ENCODE results near the gene CHD1L.

The CHD1L gene

DNA sequence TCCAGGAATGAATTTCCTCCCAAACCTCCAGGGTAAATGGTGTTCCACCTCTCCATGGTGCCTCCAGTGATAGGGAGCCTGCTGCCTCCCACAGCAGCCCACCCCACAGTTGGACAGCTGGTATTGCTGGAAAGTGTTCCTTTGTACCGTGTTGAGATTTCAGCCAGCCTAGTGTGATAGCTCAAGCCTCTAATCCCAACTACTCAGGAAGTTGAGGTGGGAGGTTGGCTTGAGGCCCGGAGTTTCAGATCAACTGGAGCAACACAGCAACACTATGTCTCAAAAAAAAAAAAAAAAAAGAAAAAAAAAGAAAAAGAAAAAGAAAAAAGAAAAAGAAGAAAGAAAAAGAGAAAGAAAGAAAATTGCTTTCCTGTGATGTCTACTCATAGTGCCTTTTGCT lies 96.1 kb downstream of the CHD1L start:
- Histone ChIP-seq H3K4me2 (ENCODE audit: low read depth, low read length) (no peak overlapping the region), H3K9me2 (replicated peaks; ENCODE audit: insufficient read depth, low read length) (no peaks in the 10 kb centered on the region), H3K4me3 (ENCODE audit: low read length) (no peak overlapping the region), H3K79me2 (ENCODE audit: low read length) (no peaks in the 10 kb centered on the region), H3F3A (ENCODE audit: insufficient read depth, low read length) (no peaks in the 10 kb centered on the region), H2AFZ (ENCODE audit: low read length) (no peak overlapping the region), H3K36me3 (replicated peaks; ENCODE audit: insufficient read depth, low read length) (no peaks in the 10 kb centered on the region), H3K9me3 (replicated peaks; ENCODE audit: insufficient read depth, low read length) (0 out of 2 replicates have a peak, but pooled peaks cover 2% of the 10 kb centered on the region), H3K9ac (ENCODE audit: low read length) (no peak overlapping the region), H3K27me3 (replicated peaks; ENCODE audit: insufficient read depth, low read length) (no peaks in the 10 kb centered on the region), H3K27ac (ENCODE audit: low read length) (no peak overlapping the region), H3K4me1 (ENCODE audit: low read length) (no peaks in the 10 kb centered on the region), H4K20me1 (ENCODE audit: insufficient read depth, low read length) (no peaks in the 10 kb centered on the region)
- TF ChIP-seq EZH2 (optimal IDR thresholded peaks at IDR 0.05; ENCODE audit: low read depth, low read length) (no peak), EZH2phosphoT487 (IDR thresholded peaks at IDR 0.05; ENCODE audit: low read length) (no peak), CTCF (IDR thresholded peaks at IDR 0.05; ENCODE audit: low read length) (no peak)
- DNase-seq = no peak

- Histone ChIP-seq H3K79me2 (ENCODE audit: low read length) (no peaks in the 10 kb centered on the region), H3K4me1 (ENCODE audit: low read length) (no peaks in the 10 kb centered on the region), H3K36me3 (replicated peaks; ENCODE audit: insufficient read depth, low read length) (no peaks in the 10 kb centered on the region), H3K27ac (ENCODE audit: low read length) (no peak overlapping the region), H3K9me3 (replicated peaks; ENCODE audit: insufficient read depth, low read length) (0 out of 2 replicates have a peak, but pooled peaks cover 2% of the 10 kb centered on the region), H3K4me3 (ENCODE audit: low read length) (no peak overlapping the region), H3K27me3 (replicated peaks; ENCODE audit: insufficient read depth, low read length) (no peaks in the 10 kb centered on the region), H3K9me2 (replicated peaks; ENCODE audit: insufficient read depth, low read length) (no peaks in the 10 kb centered on the region), H2AFZ (ENCODE audit: low read length) (no peak overlapping the region), H3K9ac (ENCODE audit: low read length) (no peak overlapping the region), H3F3A (ENCODE audit: insufficient read depth, low read length) (no peaks in the 10 kb centered on the region), H4K20me1 (ENCODE audit: insufficient read depth, low read length) (no peaks in the 10 kb centered on the region), H3K4me2 (ENCODE audit: low read depth, low read length) (no peak overlapping the region)
- DNase-seq = no peak
- no peak for TF ChIP-seq EZH2phosphoT487 (IDR thresholded peaks at IDR 0.05; ENCODE audit: low read length)
- no peak for TF ChIP-seq CTCF (IDR thresholded peaks at IDR 0.05; ENCODE audit: low read length)
- no peak for TF ChIP-seq EZH2 (optimal IDR thresholded peaks at IDR 0.05; ENCODE audit: low read depth, low read length)
Measured at GRCh38 chr1:147341246-147341645, 98.8 kb downstream of the CHD1L start.

All from MM.1S (cell line).